Uterus (tissue), 2 donors: ENCODE measurements around the gene SPI1.

Experiments
- POLR2A ChIP-seq, 2 donors: fragments of 450-650 bp; IDR thresholded peaks; one replicate each; pipeline ENCODE4 v1.6.1; 2016; ENCODE audit warnings: antibody characterized with exemption in 2 of 2, mild to moderate bottlenecking in 1 of 2, moderate library complexity in 1 of 2
- TF ChIP-seq, protein P1 (sequence below), 4 experiments: fragments of 200-600 bp in 2 of 4; fragments of 450-650 bp in 2 of 4; sonication (generic) in 2 of 4; IDR thresholded peaks; one replicate each; pipeline ENCODE4 v1.5.1; 2016 to 2019; ENCODE audit warnings: antibody characterized with exemption in 4 of 4, mild to moderate bottlenecking in 2 of 4, moderate library complexity in 1 of 4

DNA sequence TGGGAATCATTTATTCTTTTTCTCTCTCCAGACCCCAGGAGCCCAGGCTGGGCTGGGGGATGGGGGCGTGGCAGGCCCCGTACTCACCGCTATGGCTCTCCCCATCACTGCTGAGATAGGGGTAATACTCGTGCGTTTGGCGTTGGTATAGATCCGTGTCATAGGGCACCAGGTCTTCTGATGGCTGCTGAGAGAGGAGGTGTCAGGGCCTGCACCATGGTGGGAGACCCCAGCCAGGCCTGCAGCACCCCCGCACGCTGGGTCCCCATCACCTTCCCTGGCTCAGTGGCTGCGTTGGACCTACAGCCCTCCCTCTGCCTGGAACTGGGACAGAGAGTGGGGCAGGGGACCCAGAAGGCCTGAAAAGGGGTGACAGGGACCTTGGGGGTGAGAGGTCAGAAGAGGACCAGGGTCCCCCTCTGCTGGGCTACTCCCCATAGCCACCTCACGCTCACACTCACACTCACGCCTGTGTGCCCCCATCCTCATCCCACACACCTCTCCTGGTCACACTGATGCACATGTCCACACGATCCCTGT is 2.7 kb downstream of the SPI1 start:
- TF ChIP-seq, protein P1, sequence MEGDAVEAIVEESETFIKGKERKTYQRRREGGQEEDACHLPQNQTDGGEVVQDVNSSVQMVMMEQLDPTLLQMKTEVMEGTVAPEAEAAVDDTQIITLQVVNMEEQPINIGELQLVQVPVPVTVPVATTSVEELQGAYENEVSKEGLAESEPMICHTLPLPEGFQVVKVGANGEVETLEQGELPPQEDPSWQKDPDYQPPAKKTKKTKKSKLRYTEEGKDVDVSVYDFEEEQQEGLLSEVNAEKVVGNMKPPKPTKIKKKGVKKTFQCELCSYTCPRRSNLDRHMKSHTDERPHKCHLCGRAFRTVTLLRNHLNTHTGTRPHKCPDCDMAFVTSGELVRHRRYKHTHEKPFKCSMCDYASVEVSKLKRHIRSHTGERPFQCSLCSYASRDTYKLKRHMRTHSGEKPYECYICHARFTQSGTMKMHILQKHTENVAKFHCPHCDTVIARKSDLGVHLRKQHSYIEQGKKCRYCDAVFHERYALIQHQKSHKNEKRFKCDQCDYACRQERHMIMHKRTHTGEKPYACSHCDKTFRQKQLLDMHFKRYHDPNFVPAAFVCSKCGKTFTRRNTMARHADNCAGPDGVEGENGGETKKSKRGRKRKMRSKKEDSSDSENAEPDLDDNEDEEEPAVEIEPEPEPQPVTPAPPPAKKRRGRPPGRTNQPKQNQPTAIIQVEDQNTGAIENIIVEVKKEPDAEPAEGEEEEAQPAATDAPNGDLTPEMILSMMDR (IDR thresholded peaks at IDR 0.05): no peak
- TF ChIP-seq POLR2A (IDR thresholded peaks at IDR 0.05): no peak
